ENCODE measurements around the gene RPS25.

Gene RPS25

DNA sequence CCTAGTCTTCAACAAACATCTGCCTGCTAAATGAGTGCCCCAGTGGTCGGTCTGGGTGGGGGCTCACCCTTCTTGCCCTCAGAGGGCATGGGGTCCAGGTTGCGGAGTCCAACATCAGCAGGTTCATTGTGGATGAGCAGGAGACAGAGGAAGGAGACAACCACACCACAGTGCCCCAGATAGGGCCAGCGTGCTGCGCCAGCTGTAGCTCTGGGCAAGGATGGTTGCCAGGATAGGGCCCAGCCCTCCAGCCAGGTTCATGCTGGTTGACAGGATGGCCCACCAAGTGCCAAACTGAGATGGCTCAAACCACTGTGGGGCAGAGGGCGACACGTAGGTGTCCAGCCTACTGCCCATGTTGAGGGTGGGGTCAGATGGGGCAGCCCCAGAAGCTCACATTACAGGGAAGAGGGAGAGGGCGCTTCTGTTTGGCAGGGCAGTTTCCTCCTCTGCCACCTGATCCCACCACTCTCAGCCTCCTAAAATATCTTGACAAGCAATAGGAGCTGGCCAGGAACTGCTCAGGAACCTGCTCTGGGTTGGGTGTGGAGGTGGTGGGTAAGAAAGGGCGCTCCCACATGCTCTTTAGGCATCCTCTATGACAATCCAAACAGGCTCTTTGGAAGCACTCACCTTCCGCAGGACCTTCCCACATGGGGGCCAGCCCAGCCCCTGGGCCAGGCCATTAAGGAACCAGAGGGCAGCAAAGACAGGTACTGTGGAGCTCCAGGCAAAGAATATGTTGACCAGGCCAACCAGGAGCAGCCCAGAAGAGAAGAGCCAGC is 9.6 kb upstream of the RPS25 start:
- TF ChIP-seq, protein P1, sequence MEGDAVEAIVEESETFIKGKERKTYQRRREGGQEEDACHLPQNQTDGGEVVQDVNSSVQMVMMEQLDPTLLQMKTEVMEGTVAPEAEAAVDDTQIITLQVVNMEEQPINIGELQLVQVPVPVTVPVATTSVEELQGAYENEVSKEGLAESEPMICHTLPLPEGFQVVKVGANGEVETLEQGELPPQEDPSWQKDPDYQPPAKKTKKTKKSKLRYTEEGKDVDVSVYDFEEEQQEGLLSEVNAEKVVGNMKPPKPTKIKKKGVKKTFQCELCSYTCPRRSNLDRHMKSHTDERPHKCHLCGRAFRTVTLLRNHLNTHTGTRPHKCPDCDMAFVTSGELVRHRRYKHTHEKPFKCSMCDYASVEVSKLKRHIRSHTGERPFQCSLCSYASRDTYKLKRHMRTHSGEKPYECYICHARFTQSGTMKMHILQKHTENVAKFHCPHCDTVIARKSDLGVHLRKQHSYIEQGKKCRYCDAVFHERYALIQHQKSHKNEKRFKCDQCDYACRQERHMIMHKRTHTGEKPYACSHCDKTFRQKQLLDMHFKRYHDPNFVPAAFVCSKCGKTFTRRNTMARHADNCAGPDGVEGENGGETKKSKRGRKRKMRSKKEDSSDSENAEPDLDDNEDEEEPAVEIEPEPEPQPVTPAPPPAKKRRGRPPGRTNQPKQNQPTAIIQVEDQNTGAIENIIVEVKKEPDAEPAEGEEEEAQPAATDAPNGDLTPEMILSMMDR (IDR thresholded peaks at IDR 0.05; ENCODE audit: low read depth, low read length) = no peak
- DNase-seq (ENCODE audit: extremely low read depth, low read depth) = no peak

DNA sequence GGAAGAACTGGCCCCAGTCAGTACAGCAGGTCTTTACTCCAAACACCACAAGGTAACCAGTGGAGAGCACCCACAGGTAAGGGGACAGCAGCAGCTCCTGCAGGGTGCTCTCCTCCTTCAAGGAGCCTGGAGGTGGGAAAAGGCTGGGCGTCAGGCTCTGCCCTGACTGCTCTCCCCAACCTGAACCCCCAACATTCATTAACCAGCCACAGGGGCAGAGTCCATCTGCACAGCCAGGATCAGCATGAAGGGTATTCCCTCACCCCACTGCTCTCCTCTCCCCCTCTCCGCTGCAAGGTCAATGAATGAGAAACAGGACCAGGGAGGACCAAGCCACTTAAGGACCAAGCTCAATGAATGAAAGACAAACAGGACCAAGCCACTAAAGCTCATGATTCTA is 8.8 kb upstream of the RPS25 start:
- DNase-seq (ENCODE audit: extremely low read depth, low read depth) = no peak
- TF ChIP-seq, protein P1 (IDR thresholded peaks at IDR 0.05; ENCODE audit: low read depth, low read length) = no peak

DNA sequence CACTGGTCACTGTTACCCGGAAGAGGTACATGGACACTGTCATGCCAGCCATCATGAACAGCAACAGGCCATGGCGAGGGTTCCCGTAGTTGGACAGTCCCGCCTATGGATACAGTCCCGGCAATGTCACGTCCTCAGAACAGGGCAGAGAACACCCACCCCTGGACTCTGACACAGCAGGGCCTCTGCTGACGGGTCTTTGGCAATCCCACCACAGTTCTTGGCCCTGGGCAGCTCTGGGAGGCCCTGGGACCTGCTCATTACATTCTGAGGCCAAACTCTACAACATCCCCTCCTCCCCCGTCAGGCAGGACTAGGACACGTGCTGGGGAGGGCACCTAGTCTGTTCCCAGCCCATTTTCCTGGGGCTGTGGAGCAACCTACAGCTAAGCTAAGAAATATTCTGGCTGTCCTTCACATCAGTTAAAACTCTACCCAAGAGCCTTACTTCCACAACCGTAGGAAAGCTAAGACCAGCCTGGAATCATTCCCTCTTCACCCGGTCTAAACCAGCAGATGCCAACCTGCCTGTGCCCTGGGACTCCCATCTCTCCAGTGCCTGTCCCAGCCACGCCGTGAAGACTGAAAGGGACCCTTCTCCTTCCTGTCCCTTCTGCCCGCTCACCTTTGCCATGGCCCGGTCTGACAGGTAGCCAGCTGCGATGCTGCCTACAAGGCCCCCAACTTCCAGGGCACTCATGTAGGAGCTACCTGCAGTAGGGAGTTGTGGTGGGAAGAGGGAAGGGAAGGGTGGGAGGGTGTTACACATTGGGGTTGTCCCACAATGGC is 8.0 kb upstream of the RPS25 start:
- DNase-seq (ENCODE audit: extremely low read depth, low read depth) = no peak
- TF ChIP-seq, protein P1 (IDR thresholded peaks at IDR 0.05; ENCODE audit: low read depth, low read length) = no peak

DNA sequence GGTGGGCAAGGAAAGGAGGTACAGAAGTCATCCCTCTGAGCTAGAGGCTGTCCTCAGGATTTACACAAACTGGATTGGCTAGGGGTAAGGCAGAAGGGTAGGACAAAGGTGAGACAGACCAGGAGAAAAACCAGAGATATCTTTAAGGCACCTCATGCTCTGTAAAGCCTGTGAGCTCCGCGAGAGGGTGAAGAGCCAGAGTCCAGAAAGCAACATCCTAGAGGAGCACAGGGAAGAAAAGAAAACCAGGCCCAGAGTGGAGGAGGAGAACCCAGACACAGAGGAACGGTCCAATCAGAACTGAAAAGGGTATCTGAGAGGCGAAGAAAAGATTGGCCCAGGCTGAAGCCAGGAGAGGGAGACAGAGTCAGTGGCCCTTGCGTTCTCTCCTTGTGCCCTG is 7.4 kb upstream of the RPS25 start:
- DNase-seq (ENCODE audit: extremely low read depth, low read depth) = no peak
- TF ChIP-seq, protein P1 (IDR thresholded peaks at IDR 0.05; ENCODE audit: low read depth, low read length) = no peak

DNA sequence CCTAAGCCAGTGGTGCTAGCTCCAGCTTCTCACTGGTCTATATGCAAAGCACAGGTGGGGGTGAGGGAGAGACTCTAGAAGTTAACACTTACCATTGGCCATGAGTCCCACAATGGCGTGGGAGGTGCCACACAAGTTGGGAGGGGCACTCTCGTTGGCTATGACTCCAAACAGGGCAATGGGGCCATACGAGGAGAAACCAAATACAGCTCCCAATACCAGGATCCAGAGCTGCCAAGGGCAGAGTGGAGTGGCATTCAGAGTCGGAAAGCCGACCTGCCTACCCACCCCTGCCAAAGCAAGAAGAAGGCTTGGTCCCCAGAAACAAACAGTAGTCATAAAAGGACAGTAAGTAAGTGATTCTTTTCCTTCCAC is 6.9 kb upstream of the RPS25 start:
- no peak for DNase-seq (ENCODE audit: extremely low read depth, low read depth)
- TF ChIP-seq, protein P1 (IDR thresholded peaks at IDR 0.05; ENCODE audit: low read depth, low read length) = no peak

DNA sequence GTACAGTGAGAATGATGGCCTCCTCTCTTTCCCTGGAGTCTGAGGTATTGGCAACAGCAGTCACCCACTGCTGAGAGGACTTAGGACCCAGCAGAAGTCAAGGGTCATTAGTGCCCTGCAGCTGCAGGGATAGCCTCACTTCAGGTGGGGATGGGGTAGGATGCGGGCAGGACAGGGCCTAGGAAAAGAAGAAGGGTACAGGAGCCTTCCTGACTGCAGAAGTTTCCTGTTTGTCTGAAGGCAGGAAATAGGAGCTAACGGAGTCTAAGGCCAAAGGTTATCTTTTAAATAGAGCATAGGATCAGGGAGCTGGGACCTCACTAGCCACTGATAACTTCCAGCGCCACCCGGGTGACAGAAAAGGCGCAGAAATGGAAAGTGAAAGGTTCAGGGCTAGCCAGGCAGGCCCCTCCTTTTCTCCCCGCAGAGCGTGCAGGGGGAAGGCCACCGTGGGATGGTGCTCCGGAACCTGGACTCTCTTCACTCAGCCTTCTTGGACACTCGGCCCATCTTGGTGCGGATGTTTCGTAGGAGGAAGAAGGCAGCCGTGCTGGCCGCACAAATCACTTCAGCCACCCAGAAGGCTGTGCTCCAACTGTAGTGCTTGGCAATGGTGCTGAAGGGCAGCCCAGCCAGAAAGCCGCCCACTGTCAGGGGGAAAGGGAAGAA is 6.4 kb upstream of the RPS25 start:
- TF ChIP-seq, protein P1 (IDR thresholded peaks at IDR 0.05; ENCODE audit: low read depth, low read length) = no peak
- DNase-seq (ENCODE audit: extremely low read depth, low read depth) = no peak

DNA sequence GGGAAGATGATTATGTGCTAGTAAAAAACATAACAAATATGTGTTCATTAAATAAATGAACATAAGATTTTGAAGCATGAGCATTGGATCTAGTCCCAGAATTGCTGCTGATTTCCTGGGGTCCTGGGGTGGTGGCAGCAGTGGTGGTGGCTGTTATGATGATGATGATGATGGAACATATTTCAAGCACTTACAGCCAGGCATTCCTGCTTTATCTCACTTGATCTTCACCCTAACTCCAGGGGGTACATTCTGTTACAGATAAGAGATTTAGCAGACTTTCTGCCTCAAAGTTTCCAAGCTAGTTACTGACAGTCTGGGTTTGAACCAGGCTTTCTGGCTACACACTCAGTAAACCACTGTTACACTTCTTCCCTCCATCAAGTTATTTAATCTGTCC is 5.6 kb upstream of the RPS25 start:
- DNase-seq (ENCODE audit: extremely low read depth, low read depth) = no peak
- TF ChIP-seq, protein P1 (IDR thresholded peaks at IDR 0.05; ENCODE audit: low read depth, low read length) = no peak

All from AG09319 (cell line).